Gastroesophageal sphincter (tissue), 3 donors: Measurements from ENCODE around the gene C1orf21.

ENCODE experiments used
- CTCF ChIP-seq, 4 experiments: fragments of 200-600 bp in 2 of 4; fragments of 450-650 bp in 2 of 4; sonication (generic) in 1 of 4; IDR thresholded peaks; one replicate each; pipeline ENCODE4 v1.5.1; 2017 to 2019; ENCODE audit warnings: antibody characterized with exemption in 4 of 4, mild to moderate bottlenecking in 2 of 4, moderate library complexity in 2 of 4
- EP300 ChIP-seq: sonication (generic); formaldehyde crosslinking; IDR thresholded peaks from one replicate; pipeline ENCODE4 v1.6.1; 2017; ENCODE audit warnings: antibody characterized with exemption, mild to moderate bottlenecking
- POLR2A ChIP-seq, 2 donors: fragments of 450-650 bp; IDR thresholded peaks; one replicate each; pipeline ENCODE4 v1.6.1; 2017; ENCODE audit warnings: antibody characterized with exemption in 2 of 2, mild to moderate bottlenecking in 2 of 2, moderate library complexity in 1 of 2
- POLR2AphosphoS5 ChIP-seq: sonication (generic); formaldehyde crosslinking; IDR thresholded peaks from one replicate; pipeline ENCODE4 v1.6.1; 2017; ENCODE audit warnings: antibody characterized with exemption

GRCh38 chr1:184596950-184597645 lies 210.3 kb downstream of the C1orf21 start:
- TF ChIP-seq CTCF (IDR thresholded peaks at IDR 0.05) (no peak), EP300 (no peak), POLR2A (IDR thresholded peaks at IDR 0.05) (no peak), POLR2AphosphoS5 (no peak)
